Gastroesophageal sphincter (tissue), 4 donors: ENCODE data around the gene CERK. TPM values are rescaled to one million over a fixed set of nuclear protein-coding genes. Genes with fewer than 3 reads are reported as not detected.

Source experiments
- ATAC-seq: fragments of 150-250 bp; one replicate; pipeline ENCODE4 v1.9.1; 2016; ENCODE audit warnings: mild to moderate bottlenecking, moderate library complexity
- H3K27ac ChIP-seq, 4 donors: fragments of 200-600 bp; sonication (generic) in 3 of 4; 1 replicate in 3 of 4; 2 replicates in 1 of 4; pipeline ENCODE4 v1.5.1; 2016 to 2019
- H3K27me3 ChIP-seq: fragments of 200-600 bp; sonication (generic); one replicate; pipeline ENCODE4 v1.5.1; 2019
- H3K36me3 ChIP-seq, 2 donors: fragments of 200-600 bp; sonication (generic); one replicate each; pipeline ENCODE4 v1.5.1; 2019; ENCODE audit warnings: control low read depth in 1 of 2
- H3K4me1 ChIP-seq, 3 donors: fragments of 200-600 bp; sonication (generic); 1 replicate in 2 of 3; 2 replicates in 1 of 3; pipeline ENCODE4 v1.5.1; 2016 to 2019; ENCODE audit warnings: control low read depth in 2 of 3
- H3K4me3 ChIP-seq, 2 donors: fragments of 200-600 bp; sonication (generic); one replicate each; pipeline ENCODE4 v1.5.1; 2019; ENCODE audit warnings: mild to moderate bottlenecking in 1 of 2, moderate library complexity in 1 of 2
- H3K9me3 ChIP-seq, 3 donors: fragments of 200-600 bp; sonication (generic); one replicate each; pipeline ENCODE4 v1.5.1; 2017 to 2019; ENCODE audit warnings: control low read depth in 2 of 3
- EP300 ChIP-seq: sonication (generic); formaldehyde crosslinking; IDR thresholded peaks from one replicate; pipeline ENCODE4 v1.6.1; 2017; ENCODE audit warnings: antibody characterized with exemption, mild to moderate bottlenecking
- POLR2A ChIP-seq, 2 donors: fragments of 450-650 bp; IDR thresholded peaks; one replicate each; pipeline ENCODE4 v1.6.1; 2017; ENCODE audit warnings: antibody characterized with exemption in 2 of 2, mild to moderate bottlenecking in 2 of 2, moderate library complexity in 1 of 2
- POLR2AphosphoS5 ChIP-seq: sonication (generic); formaldehyde crosslinking; IDR thresholded peaks from one replicate; pipeline ENCODE4 v1.6.1; 2017; ENCODE audit warnings: antibody characterized with exemption
- WGBS, 2 donors: methylation state at CpG; one replicate each; pipeline ENCODE4 v1.1.5; 2018; ENCODE audit warnings: low coverage in 1 of 2; 5-methylcytosine and 5-hydroxymethylcytosine counted together
- total RNA-seq, 4 donors: library from RNA; depleted of rRNA; stranded (reverse); fragments of >200 nt; gene quantifications; one replicate each; pipeline ENCODE4 v1.1.0, GENCODE V29; 2016
- TF ChIP-seq, protein P1 (sequence below), 4 experiments: fragments of 200-600 bp in 2 of 4; fragments of 450-650 bp in 2 of 4; sonication (generic) in 1 of 4; IDR thresholded peaks; one replicate each; pipeline ENCODE4 v1.5.1; 2017 to 2019; ENCODE audit warnings: antibody characterized with exemption in 4 of 4, mild to moderate bottlenecking in 2 of 4, moderate library complexity in 2 of 4

Gene CERK
- total RNA-seq, 4 donors from 2014 or later, result 44.6 to 55.9 (median 45.6) TPM

DNA sequence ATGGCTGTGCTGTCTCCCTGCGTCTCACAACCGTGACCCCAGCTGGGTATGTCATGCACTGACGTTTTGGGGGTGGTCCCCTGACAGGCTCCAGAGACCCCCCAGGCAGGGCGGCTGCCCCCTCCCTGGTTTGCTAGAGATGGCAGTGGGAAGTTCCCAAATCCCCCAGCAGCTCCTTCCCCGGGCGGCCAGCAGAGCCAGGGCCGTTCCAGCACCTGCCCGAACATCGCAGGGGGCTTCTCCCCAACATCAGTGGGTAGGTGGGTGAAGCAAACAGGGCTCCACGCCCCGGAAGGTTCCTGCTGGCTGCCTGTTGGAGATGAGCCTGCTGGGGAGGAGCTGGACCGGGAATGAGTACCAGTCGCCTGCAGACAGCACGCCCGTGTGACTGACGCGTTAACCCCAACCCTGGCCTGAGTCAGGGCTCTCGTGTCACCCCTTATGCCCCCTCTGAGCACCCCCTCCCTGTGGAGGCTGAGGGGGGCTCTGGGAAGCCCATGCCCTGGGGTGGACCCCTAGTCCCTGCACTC lies 72.2 kb downstream of the CERK start:
- peaks cover 0 to 86% of the 10 kb centered on the region in 2 donors for H3K36me3 ChIP-seq
- WGBS, 2 donors, result 81% methylated on average over 3 of the region's 18 CpGs; no CpG with 5 or more reads in 1 of the 2 donors
- H3K9me3 ChIP-seq, result no peaks in the 10 kb centered on the region
- no peaks in the 10 kb centered on the region for H3K27me3 ChIP-seq
- no peak for ATAC-seq
- H3K4me3 ChIP-seq, result no peak overlapping the region
- TF ChIP-seq, protein P1, sequence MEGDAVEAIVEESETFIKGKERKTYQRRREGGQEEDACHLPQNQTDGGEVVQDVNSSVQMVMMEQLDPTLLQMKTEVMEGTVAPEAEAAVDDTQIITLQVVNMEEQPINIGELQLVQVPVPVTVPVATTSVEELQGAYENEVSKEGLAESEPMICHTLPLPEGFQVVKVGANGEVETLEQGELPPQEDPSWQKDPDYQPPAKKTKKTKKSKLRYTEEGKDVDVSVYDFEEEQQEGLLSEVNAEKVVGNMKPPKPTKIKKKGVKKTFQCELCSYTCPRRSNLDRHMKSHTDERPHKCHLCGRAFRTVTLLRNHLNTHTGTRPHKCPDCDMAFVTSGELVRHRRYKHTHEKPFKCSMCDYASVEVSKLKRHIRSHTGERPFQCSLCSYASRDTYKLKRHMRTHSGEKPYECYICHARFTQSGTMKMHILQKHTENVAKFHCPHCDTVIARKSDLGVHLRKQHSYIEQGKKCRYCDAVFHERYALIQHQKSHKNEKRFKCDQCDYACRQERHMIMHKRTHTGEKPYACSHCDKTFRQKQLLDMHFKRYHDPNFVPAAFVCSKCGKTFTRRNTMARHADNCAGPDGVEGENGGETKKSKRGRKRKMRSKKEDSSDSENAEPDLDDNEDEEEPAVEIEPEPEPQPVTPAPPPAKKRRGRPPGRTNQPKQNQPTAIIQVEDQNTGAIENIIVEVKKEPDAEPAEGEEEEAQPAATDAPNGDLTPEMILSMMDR (IDR thresholded peaks at IDR 0.05), result no peak
- TF ChIP-seq POLR2A (IDR thresholded peaks at IDR 0.05) (no peak), POLR2AphosphoS5 (no peak), EP300 (no peak)
- H3K4me1 ChIP-seq, result peaks cover 0 to 5% (median 0%) of the 10 kb centered on the region in 3 donors
- H3K27ac ChIP-seq, result no peak overlapping the region

DNA sequence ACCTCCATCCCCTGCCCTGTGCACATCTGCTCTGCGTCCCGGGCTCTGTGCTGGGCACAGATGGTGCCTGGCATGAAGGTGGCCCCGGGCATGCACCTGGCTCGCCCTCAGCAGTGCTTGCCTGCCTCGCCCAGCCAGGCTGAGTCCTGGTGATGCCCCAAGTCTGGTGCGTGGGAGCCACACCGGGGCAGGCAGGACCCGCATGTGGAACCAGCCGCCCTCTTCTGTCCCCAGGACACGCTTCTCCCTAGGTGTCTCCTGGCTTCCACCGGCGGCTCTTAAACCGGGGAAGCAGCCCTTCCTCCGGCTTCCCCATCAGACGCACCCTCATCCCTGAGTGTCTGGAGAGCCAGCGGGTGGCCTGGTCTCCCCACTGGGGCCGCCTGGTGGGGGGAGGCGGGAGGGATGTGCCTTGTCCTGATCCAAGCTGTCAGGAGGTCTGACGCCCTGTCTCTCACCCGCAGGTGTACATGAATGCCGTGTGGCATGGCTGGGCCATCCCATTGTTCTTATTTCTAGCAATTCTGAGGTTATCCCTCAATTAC lies 72.8 kb downstream of the CERK start:
- TF ChIP-seq, protein P1 (IDR thresholded peaks at IDR 0.05), result no peak
- TF ChIP-seq POLR2AphosphoS5 (no peak), EP300 (no peak), POLR2A (IDR thresholded peaks at IDR 0.05) (no peak)
- H3K27ac ChIP-seq, result no peak overlapping the region
- H3K9me3 ChIP-seq, result no peaks in the 10 kb centered on the region
- no peaks in the 10 kb centered on the region for H3K27me3 ChIP-seq
- no CpG with 5 or more reads among the region's 21 CpGs for WGBS, 2 donors
- no peak for ATAC-seq
- peaks cover 0 to 7% (median 0%) of the 10 kb centered on the region in 3 donors for H3K4me1 ChIP-seq
- peaks cover 0 to 81% of the 10 kb centered on the region in 2 donors for H3K36me3 ChIP-seq
- no peak overlapping the region for H3K4me3 ChIP-seq

- TF ChIP-seq, protein P1 (IDR thresholded peaks at IDR 0.05), result no peak
- TF ChIP-seq POLR2AphosphoS5 (no peak), EP300 (no peak), POLR2A (IDR thresholded peaks at IDR 0.05) (no peak)
- Histone ChIP-seq H3K9me3 (no peaks in the 10 kb centered on the region), H3K27ac (no peak overlapping the region), H3K27me3 (no peaks in the 10 kb centered on the region), H3K4me3 (no peak overlapping the region), H3K36me3 (peaks cover 0 to 80% of the 10 kb centered on the region in 2 donors), H3K4me1 (peaks cover 0 to 7% (median 0%) of the 10 kb centered on the region in 3 donors)
- WGBS, 2 donors, result no CpG with 5 or more reads among the region's 13 CpGs
- ATAC-seq, result no peak
Observed at GRCh38 chr22:46664301-46664855, 73.7 kb downstream of the CERK start.

GRCh38 chr22:46663436-46664100 lies 74.5 kb downstream of the CERK start:
- TF ChIP-seq, protein P1 (IDR thresholded peaks at IDR 0.05), result no peak
- TF ChIP-seq POLR2A (IDR thresholded peaks at IDR 0.05) (no peak), EP300 (no peak), POLR2AphosphoS5 (no peak)
- H3K27ac ChIP-seq, result no peak overlapping the region
- 92% methylated on average over 11 of the region's 28 CpGs; no CpG with 5 or more reads in 1 of the 2 donors for WGBS, 2 donors
- no peaks in the 10 kb centered on the region for H3K27me3 ChIP-seq
- ATAC-seq, result no peak
- H3K4me1 ChIP-seq, result peaks cover 0 to 7% (median 0%) of the 10 kb centered on the region in 3 donors
- H3K4me3 ChIP-seq, result no peak overlapping the region
- H3K9me3 ChIP-seq, result no peaks in the 10 kb centered on the region
- peaks cover 0 to 80% of the 10 kb centered on the region in 2 donors for H3K36me3 ChIP-seq
